ENCODE results near the gene WNT10A. TPM values are rescaled to one million over a fixed set of nuclear protein-coding genes. Genes with fewer than 3 reads are reported as not detected.

The WNT10A gene
- total RNA-seq, 1 donor from 2014 or later = not detected

DNA sequence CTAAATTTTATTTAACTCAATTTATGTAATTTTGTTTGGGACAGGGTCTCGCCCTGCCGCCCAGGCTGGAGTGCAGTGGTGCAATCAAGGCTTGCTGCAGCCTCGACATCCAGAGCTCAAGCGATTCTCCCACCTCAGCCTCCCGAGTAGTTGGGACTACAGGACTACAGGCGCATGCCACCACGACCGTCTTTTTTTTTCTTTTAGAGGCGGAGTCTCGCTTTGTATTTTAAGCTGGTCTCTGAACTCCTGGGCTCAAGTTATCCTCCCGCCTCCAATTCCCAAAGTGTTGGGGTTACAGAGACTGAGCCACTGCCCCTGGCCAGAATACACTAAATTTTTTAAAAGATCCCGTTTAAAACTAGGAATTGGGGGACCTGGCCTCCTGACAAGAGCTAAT is 18.5 kb downstream of the WNT10A start:
- H3K9me3 Mint-ChIP-seq = peaks cover 7% of the 10 kb centered on the region

DNA sequence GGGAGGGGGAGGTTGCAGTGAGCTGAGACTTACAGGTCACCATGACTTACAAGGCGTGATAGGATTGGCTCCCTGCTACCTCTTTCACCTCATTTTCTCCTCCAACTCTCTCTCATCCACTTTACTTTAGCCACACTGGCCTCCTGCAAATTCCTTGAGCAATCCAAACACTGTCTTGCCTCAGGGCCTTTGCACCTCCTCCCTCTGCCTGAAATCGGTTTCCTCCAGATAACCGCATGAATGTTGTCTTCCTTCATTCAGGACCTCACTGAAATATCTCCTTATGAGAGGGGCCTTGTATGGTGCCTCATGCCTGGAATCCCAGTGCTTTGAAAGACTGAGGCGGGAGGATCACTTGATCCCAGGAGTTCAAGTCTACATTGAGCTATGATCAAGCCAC is 21.8 kb downstream of the WNT10A start:
- Histone ChIP-seq H3K9ac (no peak overlapping the region), H3K27me3 (peaks cover 100% of the 10 kb centered on the region), H3K27ac (no peak overlapping the region), H4K20me1 (ENCODE audit: low read depth) (peaks cover 7% of the 10 kb centered on the region), H3K4me1 (peaks cover 2% of the 10 kb centered on the region), H2AFZ (replicated peaks) (no peak overlapping the region), H3F3A (ENCODE audit: low read depth) (no peaks in the 10 kb centered on the region), H3K4me3 (no peak overlapping the region), H3K36me3 (no peaks in the 10 kb centered on the region), H3K4me2 (no peak overlapping the region), H3K9me3 (ENCODE audit: low read depth) (no peaks in the 10 kb centered on the region), H3K79me2 (ENCODE audit: low read depth) (no peaks in the 10 kb centered on the region)
- no peak for DNase-seq (ENCODE audit: low spot score)
- Mint-ChIP-seq H3K9me3 (peaks cover 4% of the 10 kb centered on the region), H3K36me3 (no peaks in the 10 kb centered on the region), H3K4me1 (peaks cover 5% of the 10 kb centered on the region), H3K27me3 (ENCODE audit: insufficient read depth, low read depth) (peaks cover 50% of the 10 kb centered on the region), H3K27ac (no peak overlapping the region), H3K4me3 (no peak overlapping the region)
- TF ChIP-seq EZH2 (IDR thresholded peaks at IDR 0.05) (no peak), EZH2phosphoT487 (IDR thresholded peaks at IDR 0.05) (no peak)
- TF ChIP-seq, protein P1, sequence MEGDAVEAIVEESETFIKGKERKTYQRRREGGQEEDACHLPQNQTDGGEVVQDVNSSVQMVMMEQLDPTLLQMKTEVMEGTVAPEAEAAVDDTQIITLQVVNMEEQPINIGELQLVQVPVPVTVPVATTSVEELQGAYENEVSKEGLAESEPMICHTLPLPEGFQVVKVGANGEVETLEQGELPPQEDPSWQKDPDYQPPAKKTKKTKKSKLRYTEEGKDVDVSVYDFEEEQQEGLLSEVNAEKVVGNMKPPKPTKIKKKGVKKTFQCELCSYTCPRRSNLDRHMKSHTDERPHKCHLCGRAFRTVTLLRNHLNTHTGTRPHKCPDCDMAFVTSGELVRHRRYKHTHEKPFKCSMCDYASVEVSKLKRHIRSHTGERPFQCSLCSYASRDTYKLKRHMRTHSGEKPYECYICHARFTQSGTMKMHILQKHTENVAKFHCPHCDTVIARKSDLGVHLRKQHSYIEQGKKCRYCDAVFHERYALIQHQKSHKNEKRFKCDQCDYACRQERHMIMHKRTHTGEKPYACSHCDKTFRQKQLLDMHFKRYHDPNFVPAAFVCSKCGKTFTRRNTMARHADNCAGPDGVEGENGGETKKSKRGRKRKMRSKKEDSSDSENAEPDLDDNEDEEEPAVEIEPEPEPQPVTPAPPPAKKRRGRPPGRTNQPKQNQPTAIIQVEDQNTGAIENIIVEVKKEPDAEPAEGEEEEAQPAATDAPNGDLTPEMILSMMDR (IDR thresholded peaks at IDR 0.05) = no peak

More for the DNA sequence above, 18.5 kb downstream of the WNT10A start:
- Mint-ChIP-seq H3K4me3 (no peak overlapping the region), H3K4me1 (peaks cover 14% of the 10 kb centered on the region), H3K27ac (no peak overlapping the region), H3K27me3 (ENCODE audit: insufficient read depth, low read depth) (peaks cover 65% of the 10 kb centered on the region), H3K36me3 (no peaks in the 10 kb centered on the region)
- no peaks in the 10 kb centered on the region for H3K79me2 ChIP-seq (ENCODE audit: low read depth)
- no peaks in the 10 kb centered on the region for H3F3A ChIP-seq (ENCODE audit: low read depth)
- no peak for TF ChIP-seq EZH2 (IDR thresholded peaks at IDR 0.05)
- TF ChIP-seq, protein P1 (IDR thresholded peaks at IDR 0.05) = no peak
- no peak for TF ChIP-seq EZH2phosphoT487 (IDR thresholded peaks at IDR 0.05)
- H3K9me3 ChIP-seq (ENCODE audit: low read depth) = no peaks in the 10 kb centered on the region
- no peak overlapping the region for H3K27ac ChIP-seq
- H4K20me1 ChIP-seq (ENCODE audit: low read depth) = peaks cover 37% of the 10 kb centered on the region
- H3K27me3 ChIP-seq = peaks cover 100% of the 10 kb centered on the region
- H2AFZ ChIP-seq (replicated peaks) = no peak overlapping the region
- no peak overlapping the region for H3K4me3 ChIP-seq
- H3K36me3 ChIP-seq = no peaks in the 10 kb centered on the region
- peak; percentile 54 for DNase-seq (ENCODE audit: low spot score)
- H3K4me2 ChIP-seq = no peak overlapping the region
- peaks cover 10% of the 10 kb centered on the region for H3K4me1 ChIP-seq
- H3K9ac ChIP-seq = no peak overlapping the region

DNA sequence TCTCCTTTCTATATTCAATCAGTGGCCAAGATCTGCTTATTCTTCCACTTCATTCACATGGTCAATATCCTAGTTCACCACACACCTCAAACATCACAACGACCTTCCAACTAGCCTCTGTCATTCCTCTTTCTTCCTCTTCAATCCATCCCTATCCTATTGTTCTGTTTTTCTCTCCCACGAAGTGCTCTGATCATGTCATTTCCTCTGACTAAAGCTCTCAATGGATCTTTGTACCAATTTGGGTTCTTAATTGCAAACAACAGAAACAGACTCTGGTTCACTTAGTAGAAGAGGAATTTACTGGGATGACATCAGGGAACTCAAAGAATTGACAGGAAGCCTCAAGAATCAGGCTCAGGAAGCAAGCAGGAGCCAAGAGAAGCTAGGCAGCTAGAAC is 23.5 kb downstream of the WNT10A start:
- peaks cover 4% of the 10 kb centered on the region for H3K9me3 Mint-ChIP-seq

More for the DNA sequence above, 23.5 kb downstream of the WNT10A start:
- no peaks in the 10 kb centered on the region for H3K4me1 ChIP-seq
- TF ChIP-seq, protein P1 (IDR thresholded peaks at IDR 0.05) = no peak
- TF ChIP-seq EZH2 (IDR thresholded peaks at IDR 0.05) (no peak), EZH2phosphoT487 (IDR thresholded peaks at IDR 0.05) (no peak)
- no peaks in the 10 kb centered on the region for H3F3A ChIP-seq (ENCODE audit: low read depth)
- H3K27ac ChIP-seq = no peak overlapping the region
- no peaks in the 10 kb centered on the region for H3K36me3 ChIP-seq
- Mint-ChIP-seq H3K4me3 (no peak overlapping the region), H3K36me3 (no peaks in the 10 kb centered on the region), H3K4me1 (no peaks in the 10 kb centered on the region), H3K27me3 (ENCODE audit: insufficient read depth, low read depth) (peaks cover 35% of the 10 kb centered on the region), H3K27ac (no peak overlapping the region)
- no peaks in the 10 kb centered on the region for H4K20me1 ChIP-seq (ENCODE audit: low read depth)
- H3K27me3 ChIP-seq = peaks cover 96% of the 10 kb centered on the region
- DNase-seq (ENCODE audit: low spot score) = no peak
- H3K9me3 ChIP-seq (ENCODE audit: low read depth) = no peaks in the 10 kb centered on the region
- H2AFZ ChIP-seq (replicated peaks) = no peak overlapping the region
- H3K4me3 ChIP-seq = no peak overlapping the region
- no peak overlapping the region for H3K4me2 ChIP-seq
- H3K9ac ChIP-seq = no peak overlapping the region
- no peaks in the 10 kb centered on the region for H3K79me2 ChIP-seq (ENCODE audit: low read depth)
